Stimulated activated CD4-positive, alpha-beta T cell treated with anti-CD3 and anti-CD28 coated beads, Interleukin-15, amount 100 ng/mL, for 1 hour (primary cell): ENCODE measurements around the gene LRRC56.

Experiments
- DNase-seq, 2 donors: peaks; one replicate each; pipeline ENCODE4 v3.0.0-alpha.2; 2020; ENCODE audit warnings: low read depth in 1 of 2, low spot score in 1 of 2

The LRRC56 gene

GRCh38 chr11:538431-539051 is 1.2 kb downstream of the LRRC56 start:
- no peak for DNase-seq

- no peak for DNase-seq
Measured at GRCh38 chr11:539971-540481, 2.7 kb downstream of the LRRC56 start.

GRCh38 chr11:540583-541432 is 3.5 kb downstream of the LRRC56 start:
- no peak for DNase-seq

- DNase-seq, result no peak
Measured at GRCh38 chr11:541433-541885, 4.1 kb downstream of the LRRC56 start.

GRCh38 chr11:544817-545166 is 7.5 kb downstream of the LRRC56 start:
- no peak for DNase-seq

GRCh38 chr11:545171-545570 is 7.8 kb downstream of the LRRC56 start:
- DNase-seq, result no peak

GRCh38 chr11:548700-549603 is 11.6 kb downstream of the LRRC56 start:
- no peak for DNase-seq

- no peak for DNase-seq
Measured at GRCh38 chr11:550021-550745, 12.9 kb downstream of the LRRC56 start.

GRCh38 chr11:550746-551085 is 13.4 kb downstream of the LRRC56 start:
- no peak for DNase-seq

- DNase-seq, result no peak
Measured at GRCh38 chr11:551131-551530, 13.8 kb downstream of the LRRC56 start.

GRCh38 chr11:551596-551995 is 14.3 kb downstream of the LRRC56 start:
- DNase-seq, result no peak

- DNase-seq, result no peak
Measured at GRCh38 chr11:553083-553987, 16.0 kb downstream of the LRRC56 start.

GRCh38 chr11:553988-554340 is 16.6 kb downstream of the LRRC56 start:
- no peak for DNase-seq

- DNase-seq, result peak; percentile 53 to 66
Measured at GRCh38 chr11:554428-555226, 17.3 kb downstream of the LRRC56 start.

- DNase-seq, result no peak
Measured at GRCh38 chr11:555227-555779, 18.0 kb downstream of the LRRC56 start.

- DNase-seq, result no peak
Measured at GRCh38 chr11:555780-556661, 18.7 kb downstream of the LRRC56 start.

- DNase-seq, result no peak
Measured at GRCh38 chr11:556662-557256, 19.4 kb downstream of the LRRC56 start.
